Urinary bladder (tissue), 4 donors: ENCODE measurements around the gene SPTAN1. TPM values are rescaled to one million over a fixed set of nuclear protein-coding genes. Genes with fewer than 3 reads are reported as not detected.
A peak's percentile ranks its signal among the peaks of the same experiment; 100 is the strongest.
"Not testable (repeated sequence)": the region's sequence is repeated elsewhere in the genome, so short reads cannot be mapped to it uniquely, and the experiment has no call there.

Source experiments
- DNase-seq: peaks from one replicate; pipeline ENCODE4 v3.0.0-alpha.2; 2015; ENCODE audit errors: extremely low spot score
- H3K27ac ChIP-seq: one replicate; pipeline ENCODE4 v1.5.1; 2013; ENCODE audit warnings: low read depth, mild to moderate bottlenecking, moderate library complexity
- H3K36me3 ChIP-seq: one replicate; pipeline ENCODE4 v1.6.1; 2013; ENCODE audit warnings: mild to moderate bottlenecking, moderate library complexity; ENCODE audit not compliant: insufficient read depth
- H3K4me1 ChIP-seq: one replicate; pipeline ENCODE4 v1.6.1; 2013; ENCODE audit warnings: mild to moderate bottlenecking, moderate library complexity; ENCODE audit not compliant: insufficient read depth
- H3K4me3 ChIP-seq: one replicate; pipeline ENCODE4 v1.5.1; 2013; ENCODE audit warnings: low read depth, low read length
- WGBS: extraction: QIAGEN DNeasy Blood & Tissue Kit; methylation state at CpG from one replicate; pipeline ENCODE4 v1.1.7; 2013; 5-methylcytosine and 5-hydroxymethylcytosine counted together
- polyA plus RNA-seq: library from polyadenylated mRNA; stranded (reverse); fragments of 200-250 nt; gene quantifications from one replicate; pipeline ENCODE4 v1.2.3, GENCODE V29; 2013
- total RNA-seq: library from RNA; depleted of rRNA; stranded (reverse); fragments of >200 nt; gene quantifications from one replicate; pipeline ENCODE4 v1.2.3, GENCODE V29; 2014
- donor health status: healthy with polysubstance abuse.
- donor health status: healthy.

Gene SPTAN1
- total and polyA plus RNA-seq, 2 donors = 148 to 308 TPM

DNA sequence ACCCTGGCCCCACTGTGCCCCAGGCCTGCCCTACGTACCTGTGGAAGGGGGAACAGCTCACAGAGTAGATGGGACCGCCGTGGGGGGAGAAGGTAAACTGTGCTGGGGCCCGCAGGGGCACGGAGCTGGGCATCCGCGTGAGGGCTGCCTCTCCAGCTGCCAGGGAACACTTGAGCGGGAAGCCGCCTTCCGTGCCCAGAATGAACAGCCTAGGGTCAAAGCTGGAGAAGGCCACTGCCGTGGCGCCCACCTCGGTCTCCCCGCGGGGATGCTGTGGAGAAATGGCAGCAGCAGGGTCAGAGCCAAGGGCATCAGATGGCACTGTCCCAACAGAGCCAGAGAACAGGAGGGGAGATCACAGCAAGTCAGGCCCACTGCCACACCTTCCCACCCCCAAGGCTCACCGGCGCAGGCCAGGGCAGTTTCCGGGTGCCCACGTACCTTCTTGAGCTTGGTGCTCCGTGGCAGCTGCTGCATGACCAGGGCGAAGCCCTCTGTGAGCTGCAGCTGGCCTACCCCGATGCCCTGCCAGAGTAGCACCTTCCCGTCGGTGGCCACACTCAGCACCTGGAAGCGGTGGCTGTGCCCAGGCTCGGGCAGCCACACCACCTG is 82.4 kb downstream of the SPTAN1 start:
- DNase-seq = no peak
- Histone ChIP-seq H3K4me1 (no peaks in the 10 kb centered on the region), H3K27ac (no peak overlapping the region), H3K36me3 (peaks cover 2% of the 10 kb centered on the region), H3K4me3 (no peak overlapping the region)
- 82% methylated on average over 26 of the region's 26 CpGs for WGBS

DNA sequence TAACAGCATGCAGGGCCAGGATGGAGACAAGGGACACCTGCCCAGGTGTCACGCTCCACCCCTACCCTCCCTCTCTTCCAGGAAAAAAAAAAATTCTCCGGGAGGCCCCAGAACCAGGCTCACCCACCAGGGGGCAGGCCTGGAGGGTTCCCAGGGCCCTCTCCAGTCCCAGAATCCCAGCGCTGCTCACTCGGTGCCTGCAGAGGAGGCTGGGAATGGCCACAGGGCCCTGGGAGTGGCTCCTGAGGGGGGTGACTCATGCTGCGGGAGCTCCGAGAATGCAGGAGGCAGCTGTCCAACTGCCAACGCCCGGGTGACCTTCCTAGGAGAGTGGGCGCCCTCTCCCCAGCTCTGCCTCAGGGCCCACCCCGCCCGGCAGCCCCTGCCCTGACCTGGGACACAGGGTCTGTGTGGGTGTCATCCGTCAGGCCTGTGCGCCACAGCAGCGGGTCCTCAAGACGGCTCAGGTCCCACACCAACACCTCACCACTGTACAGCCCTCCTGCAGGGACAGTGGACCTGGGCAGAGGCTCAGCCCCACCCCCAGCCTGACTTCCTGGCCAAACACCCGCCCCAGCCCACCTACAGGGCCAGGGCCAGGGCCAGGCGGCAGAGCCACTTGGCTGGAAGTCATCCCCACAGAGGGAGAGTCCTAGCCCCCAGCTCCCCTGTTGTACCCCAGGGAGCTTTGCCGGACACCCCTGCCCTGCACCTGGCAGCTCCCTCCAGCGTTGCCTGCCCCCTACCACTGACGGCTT is 83.1 kb downstream of the SPTAN1 start:
- Histone ChIP-seq H3K27ac (peak overlapping the region; percentile 77), H3K4me3 (no peak overlapping the region), H3K36me3 (peaks cover 2% of the 10 kb centered on the region), H3K4me1 (no peaks in the 10 kb centered on the region)
- 27% methylated on average over 20 of the region's 20 CpGs for WGBS
- peak; percentile 28 for DNase-seq

DNA sequence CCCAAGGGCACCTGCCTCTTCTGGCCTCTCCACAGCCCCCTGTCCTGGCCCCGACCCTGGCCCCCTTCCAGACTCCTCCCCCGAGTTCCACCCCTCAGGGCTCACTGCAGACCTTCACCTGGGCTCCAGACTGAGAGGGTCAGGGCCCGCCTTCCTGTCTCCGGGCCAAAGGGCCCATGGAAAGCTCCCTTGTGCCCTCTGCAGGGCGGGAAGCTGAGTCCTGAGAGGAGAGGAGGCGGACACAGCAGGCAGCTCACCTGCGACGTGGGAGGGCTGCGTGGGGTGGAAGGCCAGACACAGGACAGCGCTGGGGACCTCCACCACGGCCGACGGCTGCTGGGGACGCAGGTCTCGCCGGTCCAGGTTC is 83.6 kb downstream of the SPTAN1 start:
- no peak for DNase-seq
- 63% methylated on average over 16 of the region's 16 CpGs for WGBS
- peaks cover 2% of the 10 kb centered on the region for H3K36me3 ChIP-seq
- no peaks in the 10 kb centered on the region for H3K4me1 ChIP-seq
- no peak overlapping the region for H3K4me3 ChIP-seq
- H3K27ac ChIP-seq = peak overlapping the region; percentile 77

DNA sequence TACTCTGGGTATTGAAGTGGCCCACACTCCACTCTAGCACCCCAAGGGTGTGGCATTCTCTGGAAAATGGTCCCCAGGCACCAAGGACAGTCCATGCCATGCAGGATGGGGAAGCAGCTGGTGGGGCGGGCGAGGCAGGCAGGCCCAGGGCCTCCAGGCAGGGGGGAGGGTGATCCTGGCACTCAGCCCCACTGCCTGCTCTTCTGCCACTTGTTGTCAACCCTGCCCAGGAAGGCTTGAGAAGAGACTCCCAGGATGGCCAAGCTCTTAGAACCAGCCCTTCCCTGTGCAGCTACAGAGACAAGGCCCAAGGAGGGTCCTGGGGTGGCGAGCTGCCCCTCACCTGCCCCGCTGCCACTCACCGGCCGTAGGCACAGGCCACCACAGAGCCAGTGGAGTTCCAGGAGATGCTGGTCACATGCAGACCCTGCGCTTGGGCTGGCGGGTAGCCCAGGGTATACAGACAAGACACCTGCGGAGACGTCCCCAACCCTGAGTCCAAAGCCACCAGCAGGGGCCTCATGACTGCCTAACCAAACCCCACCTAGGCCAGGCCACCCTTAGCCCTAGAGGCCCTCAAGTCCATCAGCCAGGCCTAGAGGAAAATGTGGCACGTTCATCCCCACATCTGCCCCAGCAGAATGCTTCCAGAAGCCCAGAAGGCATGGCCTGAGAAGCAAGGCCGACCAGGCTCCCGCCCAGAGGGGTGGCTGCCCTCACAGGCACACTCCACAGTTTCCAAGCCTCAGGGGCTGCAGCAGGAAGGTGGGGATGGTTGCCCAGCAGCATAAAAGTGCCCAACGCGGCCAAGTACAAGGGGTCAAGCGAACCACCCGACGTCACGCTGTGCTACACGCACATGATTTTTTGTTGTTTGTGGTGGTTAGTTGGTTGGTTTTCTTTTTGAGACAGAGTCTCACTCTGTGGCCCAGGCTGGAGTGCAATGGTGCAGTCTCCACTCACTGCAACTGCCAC is 84.5 kb downstream of the SPTAN1 start:
- WGBS = 85% methylated on average over 20 of the region's 20 CpGs
- H3K36me3 ChIP-seq = peaks cover 2% of the 10 kb centered on the region
- H3K27ac ChIP-seq = no peak overlapping the region

DNA sequence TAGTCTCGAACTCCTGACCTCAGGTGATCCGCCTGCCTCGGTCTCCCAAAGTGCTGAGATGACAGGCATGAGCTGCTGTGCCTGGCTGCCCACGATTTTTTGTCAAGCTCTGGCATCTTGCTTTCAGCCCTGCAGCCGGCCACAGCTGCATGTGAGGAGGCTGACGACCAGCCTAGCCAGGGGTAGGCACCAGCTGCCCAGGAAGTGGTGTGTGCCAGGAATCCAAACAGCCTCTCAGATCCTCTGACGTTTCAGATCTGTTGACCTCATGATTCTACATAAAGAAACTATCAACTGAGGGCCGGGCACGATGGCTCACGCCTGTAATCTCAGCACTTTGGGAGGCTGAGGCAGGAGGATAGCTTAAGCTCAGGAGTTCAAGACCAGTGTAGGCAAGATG is 85.3 kb downstream of the SPTAN1 start:
- no peak overlapping the region for H3K27ac ChIP-seq
- DNase-seq = no peak
- WGBS = 68% methylated on average over 10 of the region's 10 CpGs

More for the DNA sequence above, 84.5 kb downstream of the SPTAN1 start:
- Histone ChIP-seq H3K4me1 (no peaks in the 10 kb centered on the region), H3K4me3 (no peak overlapping the region)
- no peak for DNase-seq

DNA sequence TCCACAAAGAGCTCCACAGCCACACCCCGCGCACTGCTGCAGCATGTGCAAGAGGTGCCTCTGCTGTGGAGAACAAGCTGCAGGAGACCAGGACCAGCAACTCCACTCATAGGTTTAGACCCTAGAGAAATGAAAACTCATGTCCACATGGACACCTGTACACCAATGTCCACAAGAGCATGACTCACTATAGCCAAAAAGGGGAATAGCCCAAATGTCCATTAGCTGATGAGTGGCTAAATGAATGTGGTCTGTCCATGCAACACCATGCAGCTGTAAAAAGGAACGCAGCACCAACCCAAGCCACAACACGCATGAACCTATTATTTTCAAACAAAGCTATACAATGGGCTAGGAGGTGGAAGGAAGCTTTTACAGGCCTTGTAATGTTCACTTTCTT is 86.2 kb downstream of the SPTAN1 start:
- no peak for DNase-seq
- WGBS = 94% methylated on average over 4 of the region's 4 CpGs
- H3K4me3 ChIP-seq = no peak overlapping the region
- H3K36me3 ChIP-seq = peaks cover 2% of the 10 kb centered on the region
- H3K27ac ChIP-seq = no peak overlapping the region
- H3K4me1 ChIP-seq = no peaks in the 10 kb centered on the region

More for the DNA sequence above, 85.3 kb downstream of the SPTAN1 start:
- peaks cover 2% of the 10 kb centered on the region for H3K36me3 ChIP-seq
- H3K4me3 ChIP-seq = no peak overlapping the region
- H3K4me1 ChIP-seq = no peaks in the 10 kb centered on the region

DNA sequence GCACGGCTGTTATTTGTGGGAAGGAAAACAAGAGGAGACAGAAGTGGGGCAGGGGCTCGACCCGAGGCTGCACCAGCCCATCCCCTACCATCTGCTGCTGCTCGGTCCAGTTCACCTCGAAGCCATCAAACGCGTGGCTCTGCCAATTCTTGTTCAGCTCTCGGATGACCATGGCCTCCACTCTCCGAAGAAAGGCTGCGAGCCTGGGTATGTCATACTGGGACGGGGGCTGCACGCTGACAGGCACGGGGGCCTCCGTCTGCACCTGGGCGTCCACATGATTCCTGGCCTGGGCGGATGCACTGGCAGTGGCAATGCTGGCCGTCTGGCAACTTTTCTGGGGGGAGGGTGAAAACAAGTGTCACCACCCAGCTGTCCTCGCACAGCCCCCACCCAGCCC is 88.2 kb downstream of the SPTAN1 start:
- Histone ChIP-seq H3K4me1 (no peaks in the 10 kb centered on the region), H3K4me3 (no peak overlapping the region), H3K27ac (no peak overlapping the region), H3K36me3 (no peaks in the 10 kb centered on the region)
- WGBS = 93% methylated on average over 18 of the region's 18 CpGs
- no peak for DNase-seq

DNA sequence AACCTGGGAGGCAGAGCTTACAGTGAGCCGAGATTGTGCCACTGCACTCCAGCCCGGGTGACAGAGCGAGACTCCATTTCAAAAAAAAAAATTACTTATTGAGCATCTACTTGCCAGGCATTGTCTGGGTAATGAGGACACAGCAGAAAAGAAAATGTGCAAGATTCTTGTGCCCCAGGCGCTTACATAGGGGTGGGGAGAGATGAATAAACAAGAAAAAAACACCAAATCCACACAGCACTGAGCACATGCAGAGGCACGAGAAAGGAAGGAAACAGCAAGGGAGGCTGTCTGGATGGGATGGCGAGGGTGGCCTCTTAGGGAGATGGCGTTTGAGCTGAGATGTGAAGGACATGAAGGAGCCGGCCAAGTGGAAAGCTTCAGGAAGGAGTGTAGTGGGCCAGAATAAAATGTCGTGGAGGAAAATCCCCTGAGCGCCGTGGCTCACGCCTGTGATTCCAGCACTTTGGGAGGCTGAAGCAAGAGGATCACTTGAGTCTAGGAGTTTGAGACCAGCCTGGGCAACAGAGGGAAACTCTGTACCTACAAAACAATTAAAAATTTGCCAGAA is 90.4 kb downstream of the SPTAN1 start:
- no peak for DNase-seq
- Histone ChIP-seq H3K4me3 (no peak overlapping the region), H3K36me3 (no peaks in the 10 kb centered on the region), H3K27ac (no peak overlapping the region), H3K4me1 (no peaks in the 10 kb centered on the region)
- WGBS = 79% methylated on average over 12 of the region's 12 CpGs

DNA sequence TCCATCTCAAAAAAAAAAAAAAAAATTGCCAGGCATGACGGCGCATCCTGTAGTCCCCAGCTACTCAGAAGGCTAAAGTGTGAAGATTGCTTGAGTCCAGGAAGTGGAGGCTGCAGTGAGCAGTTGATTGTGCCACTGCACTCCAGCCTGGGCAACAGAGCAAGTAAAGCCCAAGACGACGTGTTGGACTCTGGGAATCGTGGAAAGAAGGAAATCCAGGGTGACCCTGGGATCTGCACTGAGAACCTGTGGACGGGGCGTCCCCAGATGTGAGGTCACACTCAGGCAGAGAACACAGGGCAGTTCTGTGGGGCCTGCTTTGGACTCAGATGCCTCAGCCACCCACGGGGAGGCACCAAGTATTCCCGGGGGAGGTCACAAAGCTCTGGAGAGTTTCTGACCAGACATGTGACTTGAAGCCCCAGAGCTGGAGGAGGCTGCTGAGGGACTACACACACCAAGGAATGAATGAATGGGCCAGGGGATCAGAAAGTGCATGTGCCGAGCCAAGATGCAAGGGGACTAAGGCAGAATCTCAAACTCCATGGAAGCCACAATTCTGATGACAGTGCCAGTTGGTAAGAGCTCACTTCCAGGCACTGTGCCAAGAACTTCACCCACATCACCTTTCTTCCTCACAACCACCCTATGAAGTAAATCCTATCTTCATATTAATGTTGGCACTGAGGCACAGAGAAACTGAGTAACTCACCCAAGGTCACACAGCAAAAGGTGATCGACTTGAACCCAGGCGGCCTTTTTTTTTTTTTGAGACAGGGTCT is 91.3 kb downstream of the SPTAN1 start:
- no peaks in the 10 kb centered on the region for H3K4me1 ChIP-seq
- H3K27ac ChIP-seq = no peak overlapping the region
- WGBS = 76% methylated on average over 12 of the region's 12 CpGs
- DNase-seq = no peak
- H3K36me3 ChIP-seq = no peaks in the 10 kb centered on the region
- no peak overlapping the region for H3K4me3 ChIP-seq

DNA sequence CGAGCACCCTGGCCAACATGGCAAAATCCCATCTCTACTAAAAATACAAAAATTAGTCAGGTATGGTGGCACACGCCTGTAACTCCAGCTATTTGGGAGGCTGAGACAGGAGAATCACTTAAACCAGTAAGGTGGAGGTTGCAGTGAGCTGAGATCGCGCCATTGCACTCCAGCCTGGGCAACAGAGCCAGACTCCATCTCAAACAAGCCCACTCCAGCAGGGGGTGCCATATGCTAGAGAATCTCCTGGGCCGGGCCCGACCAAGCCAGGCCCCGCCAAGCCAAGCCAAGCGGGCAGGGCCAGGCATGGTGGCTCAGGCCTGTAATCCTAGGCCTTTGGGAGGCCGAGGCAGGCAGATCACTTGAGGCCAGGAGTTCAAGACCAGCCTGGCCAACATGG is 95.8 kb downstream of the SPTAN1 start:
- H3K36me3 ChIP-seq, DNase-seq, H3K4me1 ChIP-seq, H3K4me3 ChIP-seq, H3K27ac ChIP-seq: not testable (repeated sequence)
- WGBS = 87% methylated on average over 9 of the region's 9 CpGs

DNA sequence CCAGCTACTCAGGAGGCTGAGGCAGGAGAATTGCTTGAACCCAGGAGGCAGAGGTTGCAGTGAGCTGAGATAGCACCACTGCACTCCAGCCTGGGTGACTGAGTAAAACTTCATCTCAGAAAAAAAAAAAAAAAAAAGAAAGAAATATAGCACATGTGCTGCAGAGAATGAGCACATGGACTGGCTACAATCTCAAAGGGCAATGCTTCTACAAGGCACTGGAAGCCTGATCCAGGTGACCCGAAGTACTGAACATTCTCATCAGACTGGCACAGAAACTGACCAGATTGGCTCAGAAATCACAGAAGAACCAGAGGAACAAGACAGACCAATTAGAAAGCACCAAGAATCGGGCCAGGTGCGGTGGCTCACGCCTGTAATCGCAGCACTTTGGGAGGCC is 99.4 kb downstream of the SPTAN1 start:
- WGBS = 96% methylated on average over 5 of the region's 5 CpGs
- Histone ChIP-seq H3K36me3 (no peaks in the 10 kb centered on the region), H3K4me3 (no peak overlapping the region), H3K4me1 (no peaks in the 10 kb centered on the region), H3K27ac (no peak overlapping the region)
- no peak for DNase-seq

DNA sequence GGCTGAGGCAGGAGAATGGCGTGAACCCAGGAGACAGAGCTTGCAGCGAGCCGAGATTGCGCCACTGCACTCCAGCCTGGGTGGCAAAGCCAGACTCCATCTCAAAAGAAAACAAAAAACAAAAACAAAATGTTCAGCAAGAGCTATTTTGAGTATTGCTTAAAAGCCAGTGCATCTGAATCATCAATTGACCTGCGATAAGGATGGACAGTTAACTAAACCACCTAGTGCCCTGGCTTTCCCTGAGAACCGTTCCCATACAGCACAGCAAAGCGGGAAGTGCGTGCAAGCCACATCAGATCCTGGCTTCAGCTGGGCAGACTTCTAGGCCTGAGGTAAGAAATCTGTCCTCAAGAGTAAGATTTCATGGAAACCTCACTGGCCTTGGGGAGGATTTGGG is 101.5 kb downstream of the SPTAN1 start:
- Histone ChIP-seq H3K4me3 (no peak overlapping the region), H3K27ac (no peak overlapping the region), H3K36me3 (no peaks in the 10 kb centered on the region), H3K4me1 (no peaks in the 10 kb centered on the region)
- WGBS = 96% methylated on average over 8 of the region's 8 CpGs
- no peak for DNase-seq

DNA sequence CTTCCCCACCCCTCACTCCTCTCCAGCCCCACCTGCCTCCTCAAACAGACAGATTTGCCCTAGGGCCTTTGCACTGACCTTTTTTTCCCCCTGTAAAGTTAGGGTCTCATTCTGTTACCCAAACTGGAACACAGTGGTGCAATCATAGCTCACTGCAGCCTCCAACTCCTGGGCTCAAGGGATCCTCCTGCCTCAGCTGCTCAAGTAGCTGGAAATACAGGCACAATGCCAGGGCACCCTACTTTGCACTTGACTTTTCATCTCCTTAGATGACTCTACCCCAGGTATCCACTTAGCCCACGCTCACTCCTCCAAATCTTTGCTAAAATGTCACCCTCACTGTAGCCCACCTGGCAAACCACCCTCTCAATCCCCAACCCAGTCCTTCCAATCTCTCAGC is 102.1 kb downstream of the SPTAN1 start:
- H3K36me3 ChIP-seq = no peaks in the 10 kb centered on the region
- no peak overlapping the region for H3K4me3 ChIP-seq
- no peak for DNase-seq
- whole genome bisulfite sequencing = 100% methylated on average over 1 of the region's 1 CpG
- H3K4me1 ChIP-seq = no peaks in the 10 kb centered on the region
- no peak overlapping the region for H3K27ac ChIP-seq
